ENCODE results near the gene ZNF136.

Gene ZNF136

DNA sequence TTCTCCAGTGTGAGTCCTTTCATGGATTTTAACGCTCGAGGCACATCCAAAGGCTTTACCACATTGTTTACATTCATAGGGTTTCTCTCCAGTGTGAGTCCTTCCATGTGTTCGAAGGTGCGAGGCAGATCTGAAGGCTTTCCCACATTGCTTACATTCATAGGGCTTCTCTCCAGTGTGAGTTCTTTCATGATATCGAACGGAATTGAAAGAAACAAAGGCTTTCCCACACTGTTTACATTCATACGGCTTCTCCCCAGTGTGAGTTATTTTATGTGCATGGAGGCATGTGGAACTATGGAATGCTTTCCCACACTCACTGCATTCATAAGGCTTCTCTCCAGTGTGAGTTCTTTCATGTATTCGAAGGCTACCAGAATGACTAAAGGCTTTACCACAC, 17.5 kb upstream of the ZNF136 start:
- H2BK120ac ChIP-seq (ENCODE audit: low read depth, low read length) = no peak overlapping the region
- no peak overlapping the region for H3K4me2 ChIP-seq (ENCODE audit: low read length)
- no peak overlapping the region for H3K23ac ChIP-seq (ENCODE audit: low read length)
- no peak overlapping the region for H3K4ac ChIP-seq (ENCODE audit: low read depth, low read length)
- no peak overlapping the region for H4K5ac ChIP-seq (ENCODE audit: low read length)
- no peak overlapping the region for H2AK5ac ChIP-seq (ENCODE audit: low read length)
- DNase-seq = no peak
- no CpG with 5 or more reads among the region's 8 CpGs for WGBS (ENCODE audit: extremely low coverage, insufficient coverage, low lambda C conversion rate)
- H2BK5ac ChIP-seq (ENCODE audit: low read length) = no peak overlapping the region
- H3K27me3 ChIP-seq (ENCODE audit: insufficient read depth, low read length, poor library complexity) = no peaks in the 10 kb centered on the region
- H3K18ac ChIP-seq (ENCODE audit: low read length) = no peak overlapping the region
- H3K79me2 ChIP-seq (ENCODE audit: control insufficient read depth, insufficient read depth, low read length) = no peaks in the 10 kb centered on the region
- no peak overlapping the region for H3K9ac ChIP-seq (ENCODE audit: low read length)
- no peak overlapping the region for H2BK15ac ChIP-seq (replicated peaks; ENCODE audit: low read depth)
- H3K4me1 ChIP-seq (ENCODE audit: control insufficient read depth, low read depth, low read length) = peaks cover 6% of the 10 kb centered on the region
- peaks cover 2% of the 10 kb centered on the region for H3K79me1 ChIP-seq (ENCODE audit: low read length)
- no peak overlapping the region for H3K56ac ChIP-seq (ENCODE audit: low read length)
- peaks cover 15% of the 10 kb centered on the region for H3K36me3 ChIP-seq (ENCODE audit: control insufficient read depth, insufficient read depth, low read length)
- H4K8ac ChIP-seq (ENCODE audit: low read depth, low read length) = no peak overlapping the region
- H3K27ac ChIP-seq (ENCODE audit: low read depth, low read length) = no peak overlapping the region
- no peak overlapping the region for H3K4me3 ChIP-seq (ENCODE audit: low read length)

DNA sequence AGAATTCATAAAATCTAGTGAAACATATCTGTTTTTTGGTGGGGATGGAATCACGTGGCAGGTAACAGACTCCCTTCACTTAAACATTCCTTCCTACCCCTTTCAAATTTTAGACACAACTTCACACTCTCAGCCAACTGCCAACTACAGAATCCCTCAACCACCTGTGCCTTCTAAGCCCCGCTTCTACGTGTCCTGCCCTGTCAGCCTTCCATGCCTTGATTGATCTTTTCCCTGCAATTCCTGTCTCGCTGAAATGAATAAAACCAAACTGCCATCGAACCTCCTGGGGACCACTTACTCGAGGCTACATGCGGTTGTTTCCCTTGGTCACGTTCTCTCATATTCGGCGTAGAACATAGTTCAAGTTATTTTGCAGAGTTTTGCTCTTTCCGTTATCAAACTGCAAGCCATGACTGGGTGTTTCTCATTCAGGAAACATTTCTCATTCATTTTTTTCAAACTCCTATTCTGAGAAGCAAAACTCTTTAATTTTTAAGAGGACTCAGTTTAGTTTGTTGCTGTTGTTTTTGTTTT, 7.5 kb upstream of the ZNF136 start:
- H3K56ac ChIP-seq (ENCODE audit: low read length) = peak overlapping the region; percentile 69
- H3K23ac ChIP-seq (ENCODE audit: low read length) = no peak overlapping the region
- no peak overlapping the region for H2BK15ac ChIP-seq (replicated peaks; ENCODE audit: low read depth)
- H3K9ac ChIP-seq (ENCODE audit: low read length) = peak overlapping the region; percentile 90
- no peak overlapping the region for H3K4ac ChIP-seq (ENCODE audit: low read depth, low read length)
- no peaks in the 10 kb centered on the region for H3K27me3 ChIP-seq (ENCODE audit: insufficient read depth, low read length, poor library complexity)
- H2BK5ac ChIP-seq (ENCODE audit: low read length) = no peak overlapping the region
- H3K4me3 ChIP-seq (ENCODE audit: low read length) = peak overlapping the region; percentile 50
- DNase-seq = no peak
- peaks cover 4% of the 10 kb centered on the region for H3K36me3 ChIP-seq (ENCODE audit: control insufficient read depth, insufficient read depth, low read length)
- H3K79me2 ChIP-seq (ENCODE audit: control insufficient read depth, insufficient read depth, low read length) = peaks cover 19% of the 10 kb centered on the region
- H2AK5ac ChIP-seq (ENCODE audit: low read length) = no peak overlapping the region
- H2BK120ac ChIP-seq (ENCODE audit: low read depth, low read length) = no peak overlapping the region
- no CpG with 5 or more reads among the region's 11 CpGs for WGBS (ENCODE audit: extremely low coverage, insufficient coverage, low lambda C conversion rate)
- peaks cover 4% of the 10 kb centered on the region for H3K4me1 ChIP-seq (ENCODE audit: control insufficient read depth, low read depth, low read length)
- peak overlapping the region; percentile 80 for H3K4me2 ChIP-seq (ENCODE audit: low read length)
- no peak overlapping the region for H3K27ac ChIP-seq (ENCODE audit: low read depth, low read length)
- no peak overlapping the region for H4K5ac ChIP-seq (ENCODE audit: low read length)
- H3K79me1 ChIP-seq (ENCODE audit: low read length) = peaks cover 10% of the 10 kb centered on the region
- no peak overlapping the region for H3K18ac ChIP-seq (ENCODE audit: low read length)
- H4K8ac ChIP-seq (ENCODE audit: low read depth, low read length) = no peak overlapping the region

DNA sequence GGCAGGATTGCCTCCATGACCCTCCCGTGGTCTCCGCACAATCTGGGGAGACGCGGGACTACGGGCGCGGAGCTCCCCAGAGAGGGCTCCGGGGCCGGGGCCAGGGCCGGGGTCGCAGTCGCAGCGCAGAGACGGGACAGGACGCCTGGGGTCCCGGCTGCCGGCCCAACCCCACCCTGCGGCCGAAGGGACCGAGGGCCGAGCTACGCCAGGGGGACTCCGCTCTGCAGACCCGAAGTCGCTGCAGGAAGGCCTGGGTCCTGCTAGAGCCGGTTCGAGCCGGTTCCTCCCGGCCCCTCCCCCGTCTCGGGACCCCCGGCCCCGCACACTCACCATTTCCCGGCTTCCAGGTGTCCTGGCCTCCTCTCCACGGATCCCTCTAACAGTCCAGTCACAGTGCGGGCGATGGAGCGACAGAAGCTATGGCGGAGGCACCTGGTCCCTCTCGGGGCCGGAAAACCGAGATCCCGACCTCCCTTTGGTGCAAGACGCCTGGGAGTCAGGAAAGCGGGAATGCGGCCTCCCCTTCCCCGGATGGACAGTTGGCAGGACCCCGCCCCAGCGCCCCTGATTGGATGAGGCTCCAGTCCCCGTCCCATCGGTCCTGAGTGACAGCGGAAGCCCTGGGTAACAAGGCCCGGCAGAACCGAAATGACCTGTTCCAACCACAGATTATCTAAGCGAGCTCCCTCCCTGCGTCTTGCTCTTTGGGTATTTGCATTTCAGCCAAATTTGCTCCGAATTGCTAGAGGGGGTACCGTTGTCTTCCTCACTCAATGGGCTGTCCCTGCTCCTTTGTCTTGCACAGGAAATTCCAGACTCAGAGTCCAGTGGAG, 6.5 kb upstream of the ZNF136 start, which contains the start of gene ZNF625:
Gene ZNF625 (minus strand): TSS at position 512 of the 836 bp plus-strand sequence. CDS start 176 bp downstream, at position 336.
- peak within 1 kb of the TSS; percentile 90 for H3K18ac ChIP-seq (ENCODE audit: low read length)
- H3K4me1 ChIP-seq (ENCODE audit: control insufficient read depth, low read depth, low read length) = peaks cover 4% of the 10 kb centered on the region
- peak within 1 kb of the TSS; percentile 90 for H3K9ac ChIP-seq (ENCODE audit: low read length)
- H3K4me2 ChIP-seq (ENCODE audit: low read length) = peak within 1 kb of the TSS; percentile 80
- H2AK5ac ChIP-seq (ENCODE audit: low read length) = no peak within 1 kb of the TSS
- H4K8ac ChIP-seq (ENCODE audit: low read depth, low read length) = no peak within 1 kb of the TSS
- no peak within 1 kb of the TSS for H2BK15ac ChIP-seq (replicated peaks; ENCODE audit: low read depth)
- peak; percentile 98 for DNase-seq
- no peak within 1 kb of the TSS for H2BK5ac ChIP-seq (ENCODE audit: low read length)
- peak within 1 kb of the TSS; percentile 93 for H3K56ac ChIP-seq (ENCODE audit: low read length)
- no peaks in the 10 kb centered on the region for H3K27me3 ChIP-seq (ENCODE audit: insufficient read depth, low read length, poor library complexity)
- peaks cover 17% of the 10 kb centered on the region for H3K79me2 ChIP-seq (ENCODE audit: control insufficient read depth, insufficient read depth, low read length)
- H3K27ac ChIP-seq (ENCODE audit: low read depth, low read length) = peak within 1 kb of the TSS; percentile 52
- peaks cover 8% of the 10 kb centered on the region for H3K79me1 ChIP-seq (ENCODE audit: low read length)
- H3K36me3 ChIP-seq (ENCODE audit: control insufficient read depth, insufficient read depth, low read length) = no peaks in the 10 kb centered on the region
- H3K4me3 ChIP-seq (ENCODE audit: low read length) = peak within 1 kb of the TSS; percentile 81
- H4K5ac ChIP-seq (ENCODE audit: low read length) = no peak within 1 kb of the TSS
- H3K23ac ChIP-seq (ENCODE audit: low read length) = peak within 1 kb of the TSS; percentile 37
- WGBS (ENCODE audit: extremely low coverage, insufficient coverage, low lambda C conversion rate) = no CpG with 5 or more reads among the region's 58 CpGs
- peak within 1 kb of the TSS; percentile 74 for H3K4ac ChIP-seq (ENCODE audit: low read depth, low read length)
- peak within 1 kb of the TSS; percentile 45 for H2BK120ac ChIP-seq (ENCODE audit: low read depth, low read length)

DNA sequence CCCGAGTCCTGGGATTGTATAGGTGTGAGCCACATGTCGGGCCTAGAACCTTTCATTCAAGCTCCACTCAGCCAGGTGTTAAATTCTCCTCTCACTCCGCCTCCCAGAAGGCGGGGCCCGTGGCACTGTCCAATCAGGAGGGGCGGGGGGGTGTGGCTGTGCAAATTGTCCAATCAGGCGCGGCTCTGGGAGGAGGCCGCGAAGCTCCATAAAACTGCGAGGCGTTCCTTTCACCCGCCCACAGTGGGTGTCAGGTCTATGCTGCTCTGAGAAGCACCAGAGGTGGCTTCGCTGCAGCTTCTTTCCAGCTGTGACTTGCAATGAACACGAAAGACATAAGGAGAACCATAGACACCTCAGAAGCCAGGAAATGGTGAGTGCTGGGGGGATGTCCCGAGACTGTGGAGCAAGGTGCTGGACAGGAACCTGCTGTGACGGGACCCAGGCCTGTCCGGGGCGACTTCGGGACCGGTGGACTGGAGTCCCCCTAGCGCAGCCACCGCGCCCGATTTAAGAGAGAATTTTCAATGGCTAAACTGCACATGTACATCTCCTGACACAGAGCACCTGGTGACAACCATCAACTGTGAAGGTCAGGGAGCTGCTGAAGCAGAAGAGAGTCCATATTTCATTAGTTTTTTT, 3.0 kb upstream of the ZNF136 start:
- H3K4me2 ChIP-seq (ENCODE audit: low read length) = no peak overlapping the region
- no peak overlapping the region for H3K18ac ChIP-seq (ENCODE audit: low read length)
- H2BK5ac ChIP-seq (ENCODE audit: low read length) = no peak overlapping the region
- no CpG with 5 or more reads among the region's 25 CpGs for WGBS (ENCODE audit: extremely low coverage, insufficient coverage, low lambda C conversion rate)
- no peak overlapping the region for H2AK5ac ChIP-seq (ENCODE audit: low read length)
- no peak overlapping the region for H4K8ac ChIP-seq (ENCODE audit: low read depth, low read length)
- H3K4me1 ChIP-seq (ENCODE audit: control insufficient read depth, low read depth, low read length) = peaks cover 4% of the 10 kb centered on the region
- H3K36me3 ChIP-seq (ENCODE audit: control insufficient read depth, insufficient read depth, low read length) = no peaks in the 10 kb centered on the region
- no peak overlapping the region for H2BK15ac ChIP-seq (replicated peaks; ENCODE audit: low read depth)
- no peaks in the 10 kb centered on the region for H3K27me3 ChIP-seq (ENCODE audit: insufficient read depth, low read length, poor library complexity)
- peaks cover 11% of the 10 kb centered on the region for H3K79me1 ChIP-seq (ENCODE audit: low read length)
- no peak overlapping the region for H3K27ac ChIP-seq (ENCODE audit: low read depth, low read length)
- H3K56ac ChIP-seq (ENCODE audit: low read length) = no peak overlapping the region
- H3K79me2 ChIP-seq (ENCODE audit: control insufficient read depth, insufficient read depth, low read length) = peaks cover 17% of the 10 kb centered on the region
- no peak overlapping the region for H3K4me3 ChIP-seq (ENCODE audit: low read length)
- no peak overlapping the region for H3K23ac ChIP-seq (ENCODE audit: low read length)
- no peak for DNase-seq
- no peak overlapping the region for H2BK120ac ChIP-seq (ENCODE audit: low read depth, low read length)
- H3K9ac ChIP-seq (ENCODE audit: low read length) = no peak overlapping the region
- H3K4ac ChIP-seq (ENCODE audit: low read depth, low read length) = no peak overlapping the region
- no peak overlapping the region for H4K5ac ChIP-seq (ENCODE audit: low read length)

DNA sequence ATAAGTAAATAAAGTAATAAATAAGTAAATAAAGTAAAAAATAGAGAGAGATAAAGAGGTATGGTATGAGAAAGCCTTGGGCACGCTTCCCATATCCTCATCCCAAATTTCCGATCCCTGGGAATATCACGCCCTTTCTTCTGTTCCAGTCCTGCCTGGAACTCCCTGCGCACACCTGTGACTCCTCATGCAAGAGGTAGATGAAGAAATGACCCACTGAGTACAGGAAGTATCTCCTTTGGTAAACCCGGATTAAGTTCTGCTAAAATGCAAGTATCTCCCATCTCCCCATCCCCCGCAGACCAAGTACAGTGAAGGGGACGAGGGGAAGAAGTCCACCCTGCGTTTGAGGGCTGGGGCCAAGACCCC, 399 bp upstream of the ZNF136 start:
- Histone ChIP-seq H3K27me3 (ENCODE audit: insufficient read depth, low read length, poor library complexity) (no peaks in the 10 kb centered on the region), H3K27ac (ENCODE audit: low read depth, low read length) (no peak overlapping the region), H4K8ac (ENCODE audit: low read depth, low read length) (no peak overlapping the region), H3K79me1 (ENCODE audit: low read length) (peaks cover 9% of the 10 kb centered on the region), H2BK15ac (replicated peaks; ENCODE audit: low read depth) (no peak overlapping the region), H3K9ac (ENCODE audit: low read length) (no peak overlapping the region), H3K4me3 (ENCODE audit: low read length) (no peak overlapping the region), H3K36me3 (ENCODE audit: control insufficient read depth, insufficient read depth, low read length) (no peaks in the 10 kb centered on the region), H3K4ac (ENCODE audit: low read depth, low read length) (no peak overlapping the region), H3K56ac (ENCODE audit: low read length) (no peak overlapping the region), H2BK120ac (ENCODE audit: low read depth, low read length) (no peak overlapping the region), H3K18ac (ENCODE audit: low read length) (no peak overlapping the region), H3K79me2 (ENCODE audit: control insufficient read depth, insufficient read depth, low read length) (peaks cover 12% of the 10 kb centered on the region), H3K23ac (ENCODE audit: low read length) (no peak overlapping the region), H3K4me1 (ENCODE audit: control insufficient read depth, low read depth, low read length) (no peaks in the 10 kb centered on the region), H3K4me2 (ENCODE audit: low read length) (peak overlapping the region; percentile 61), H2BK5ac (ENCODE audit: low read length) (no peak overlapping the region), H4K5ac (ENCODE audit: low read length) (no peak overlapping the region), H2AK5ac (ENCODE audit: low read length) (no peak overlapping the region)
- no CpG with 5 or more reads among the region's 8 CpGs for WGBS (ENCODE audit: extremely low coverage, insufficient coverage, low lambda C conversion rate)
- no peak for DNase-seq
